GM19328 (cell line): ENCODE data around the gene ADCY5.

Source experiments
- ATAC-seq: cut with Tn5 transposase; IDR thresholded peaks from one replicate; pipeline ENCODE4 v1.9.1; 2021; ENCODE audit warnings: mild to moderate bottlenecking, moderate library complexity; ENCODE audit not compliant: unreplicated experiment

ADCY5 gene

DNA sequence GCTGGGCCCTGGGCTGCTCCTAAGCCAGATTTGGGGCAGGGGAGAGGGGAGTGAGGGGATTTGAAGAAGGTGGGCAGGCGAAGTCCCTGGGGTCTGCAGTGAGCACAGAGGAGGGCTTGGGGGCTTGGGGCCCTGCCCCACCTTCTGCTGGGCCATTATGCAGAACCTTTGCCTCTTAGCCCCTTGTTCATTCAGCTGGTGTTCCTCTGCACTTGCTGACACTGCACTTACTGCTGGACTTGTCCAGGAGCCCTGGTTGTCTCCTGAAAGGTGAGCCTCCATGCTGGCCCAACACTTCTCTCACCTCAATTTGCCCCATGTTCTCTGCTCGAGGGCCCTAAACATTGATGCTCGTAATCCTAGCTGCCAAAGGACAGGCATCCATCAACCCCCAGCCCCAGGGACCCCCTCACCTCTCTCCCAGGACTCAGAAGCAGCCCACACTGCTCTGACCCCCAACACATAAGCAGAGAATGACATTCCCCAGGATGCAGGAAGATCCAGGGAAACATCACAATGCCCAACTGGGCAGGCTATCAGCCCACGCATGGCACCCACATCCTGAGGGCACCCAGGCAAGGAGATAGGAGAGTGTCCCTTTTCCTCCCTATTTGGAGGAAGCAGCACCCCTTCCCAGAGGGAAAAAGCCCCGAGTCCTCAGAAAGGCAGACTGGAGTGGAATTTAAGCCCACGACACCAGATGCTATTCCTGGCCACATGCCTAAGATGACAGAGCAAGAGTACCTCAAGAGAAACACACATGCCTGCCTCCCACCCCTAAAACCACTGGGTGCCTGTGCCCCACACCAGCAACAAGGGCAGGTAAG is 76.8 kb downstream of the ADCY5 start:
- no peak for ATAC-seq

DNA sequence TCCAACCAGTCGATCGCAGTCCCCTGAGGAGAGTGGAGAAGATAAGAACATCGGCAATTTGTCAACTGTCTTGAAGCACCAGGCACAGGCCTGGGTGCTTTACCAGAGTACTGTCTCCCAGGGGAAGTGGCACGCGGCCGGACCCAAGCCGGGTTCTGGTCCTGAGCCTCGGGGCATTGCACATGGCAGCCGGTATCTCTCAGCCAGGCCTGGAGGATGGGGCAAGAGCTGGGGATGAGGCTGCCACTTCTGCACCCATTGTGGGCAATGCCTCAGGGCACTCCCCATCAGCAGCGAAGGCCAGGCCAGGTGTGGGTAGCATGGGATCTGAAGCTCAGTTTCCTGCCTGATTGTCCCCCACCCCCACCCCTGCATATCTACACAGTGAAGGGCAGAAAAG is 77.5 kb downstream of the ADCY5 start:
- ATAC-seq: no peak

DNA sequence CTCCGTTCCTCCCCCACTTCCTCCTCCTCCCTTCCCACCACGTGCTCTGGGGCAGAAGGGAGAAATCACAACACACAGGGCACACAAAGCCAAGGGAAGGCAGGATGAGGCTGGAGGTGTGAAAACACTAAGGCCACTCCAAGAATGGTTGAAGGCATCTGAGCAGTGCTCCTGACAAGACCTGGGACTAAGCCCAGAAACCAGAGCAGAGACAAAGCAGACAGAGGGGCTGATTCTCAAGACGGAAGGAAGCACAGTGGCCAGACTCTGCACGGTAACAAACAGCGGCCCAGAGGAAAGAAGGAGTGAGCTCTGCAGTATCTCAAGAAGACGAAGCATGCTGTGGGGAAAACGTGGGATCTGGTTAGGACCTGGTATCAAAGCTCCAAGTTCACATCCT is 78.1 kb downstream of the ADCY5 start:
- no peak for ATAC-seq

DNA sequence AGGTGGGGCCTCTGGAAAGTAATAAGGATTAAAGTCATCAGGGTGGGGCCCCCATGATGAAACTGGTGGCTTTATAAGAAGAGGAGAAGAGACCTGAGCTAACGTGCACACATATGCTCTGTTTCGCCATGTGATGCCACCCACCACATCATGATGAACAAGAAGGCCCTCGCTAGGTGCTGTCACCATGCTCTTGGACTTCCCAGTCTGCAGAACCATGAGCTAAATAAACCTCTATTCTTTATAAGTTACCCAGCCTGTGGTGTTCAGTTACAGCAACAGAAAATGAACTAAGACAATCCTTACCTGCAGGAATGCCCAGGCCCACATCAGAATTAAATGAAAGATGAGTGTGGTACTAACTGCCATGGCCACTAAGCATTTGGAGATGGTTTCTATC is 79.8 kb downstream of the ADCY5 start:
- ATAC-seq: no peak

DNA sequence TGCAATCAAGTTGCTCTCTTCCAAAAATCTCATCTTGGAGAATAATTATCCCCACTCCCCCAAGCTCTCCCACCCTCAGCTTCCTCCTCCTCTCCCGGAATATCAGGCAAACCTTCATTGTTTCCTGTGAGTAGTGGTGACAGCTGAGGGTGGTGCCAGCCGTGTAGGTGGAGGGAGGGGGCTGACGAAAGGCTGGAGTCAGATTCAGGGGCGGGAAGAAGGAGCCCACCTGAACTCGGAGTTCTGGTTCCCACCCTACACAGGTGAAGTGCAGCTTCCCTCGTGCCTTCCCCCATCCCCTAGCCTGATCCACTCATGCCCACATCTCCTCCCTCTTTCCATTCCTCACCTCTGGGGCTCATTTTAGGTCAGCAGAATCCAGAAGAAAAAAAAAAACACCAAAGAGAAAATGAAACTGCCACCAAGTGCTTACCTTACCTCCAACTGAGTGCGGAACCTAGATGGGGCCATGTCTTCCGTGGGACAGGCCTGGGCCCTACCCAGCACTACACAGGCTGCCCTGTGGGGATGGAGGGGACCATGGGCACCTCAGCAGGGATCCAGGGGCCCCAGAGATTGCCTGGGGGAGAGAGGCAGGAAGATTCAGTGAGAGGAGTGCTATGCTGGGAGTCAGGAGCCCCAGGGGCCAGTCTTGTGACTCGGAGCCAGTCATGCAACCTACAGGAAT is 81.3 kb downstream of the ADCY5 start:
- ATAC-seq: no peak

DNA sequence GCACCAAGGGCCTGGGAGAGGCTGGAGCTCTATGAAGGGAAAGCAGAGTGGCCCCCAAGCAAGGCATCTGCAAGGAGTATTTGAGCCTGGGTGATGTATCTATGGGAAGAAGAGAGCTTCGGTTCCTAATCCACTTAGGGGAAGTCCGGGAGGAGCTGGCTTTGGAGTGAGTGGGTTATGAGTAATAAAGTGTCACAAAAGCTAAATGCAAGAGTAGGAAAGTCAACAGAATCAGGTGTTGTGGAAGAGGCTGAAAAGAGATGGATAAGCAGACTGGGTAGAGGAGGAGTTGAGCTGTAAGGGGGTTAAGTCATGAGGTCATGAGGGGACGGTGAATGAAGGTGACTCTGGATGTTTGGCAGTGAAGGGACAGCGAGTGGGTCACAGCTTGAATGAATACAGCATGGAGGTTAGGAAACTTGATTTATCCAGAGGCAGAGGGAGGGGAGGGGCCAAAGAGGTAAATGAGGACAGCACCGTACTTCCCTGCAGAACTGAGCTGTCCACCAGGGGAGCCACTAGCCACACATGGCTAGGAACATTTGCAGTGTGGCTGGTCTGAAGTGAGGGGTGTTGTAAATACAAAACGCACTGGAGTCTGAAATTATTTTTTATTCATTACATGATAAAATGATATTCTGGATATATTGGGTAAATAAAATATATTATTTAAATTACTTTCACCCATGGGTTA is 83.3 kb downstream of the ADCY5 start:
- no peak for ATAC-seq

GRCh38 chr3:123361071-123361470 is 87.8 kb downstream of the ADCY5 start:
- ATAC-seq: no peak

- ATAC-seq: no peak
Observed at GRCh38 chr3:123357275-123357674, 91.6 kb downstream of the ADCY5 start.

GRCh38 chr3:123353850-123354233 is 95.0 kb downstream of the ADCY5 start:
- ATAC-seq: no peak

DNA sequence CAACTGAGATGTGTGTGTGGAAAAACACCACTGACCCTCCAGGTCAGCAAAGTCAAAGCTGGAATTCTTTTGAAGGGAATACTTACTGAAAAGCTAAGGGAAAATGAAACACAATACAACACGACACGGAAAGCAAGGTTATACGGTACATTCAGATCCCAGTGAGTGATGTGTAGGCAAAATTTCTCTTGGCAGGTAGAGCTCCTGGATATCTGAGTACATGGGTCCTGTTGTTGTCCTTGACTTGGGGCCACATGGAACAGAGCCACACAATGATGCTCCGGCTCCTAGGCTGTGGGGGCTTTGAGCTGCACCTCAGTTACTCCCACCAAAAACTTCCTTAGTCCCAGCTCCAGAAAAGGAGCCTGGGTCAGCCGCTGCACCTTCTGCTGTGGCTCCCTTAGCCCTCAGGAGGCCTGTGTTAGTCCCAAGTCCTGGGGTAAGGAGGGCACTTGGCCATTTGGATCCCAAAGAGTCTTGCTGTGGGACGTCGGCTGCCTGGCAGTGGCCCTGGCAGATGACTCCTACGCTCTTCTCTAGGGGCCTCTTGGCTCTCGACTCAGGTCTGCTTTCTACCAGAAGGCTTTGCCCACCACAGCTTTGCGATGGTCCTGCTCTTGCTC is 95.6 kb downstream of the ADCY5 start:
- ATAC-seq: no peak

DNA sequence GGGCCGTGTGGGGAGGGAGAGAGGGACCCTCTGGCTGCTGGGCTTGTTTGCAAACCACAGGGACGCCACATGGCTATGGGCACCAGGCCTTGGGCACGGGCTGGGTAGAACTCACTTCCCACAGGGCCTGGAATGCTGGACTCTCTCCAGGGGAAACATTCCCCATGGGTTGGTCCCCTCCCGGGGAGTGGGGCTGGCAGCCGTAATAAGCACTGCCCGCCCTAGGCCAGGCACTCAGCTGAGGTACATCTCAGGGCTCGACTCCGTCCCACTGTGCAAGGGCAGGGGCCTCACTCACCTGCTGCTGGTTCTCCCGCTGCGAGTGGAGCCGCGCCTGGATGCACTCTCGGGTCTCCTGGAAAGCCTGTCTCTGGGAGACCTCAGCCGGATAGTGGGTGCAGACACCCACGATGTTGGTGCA is 96.7 kb downstream of the ADCY5 start:
- ATAC-seq: no peak

GRCh38 chr3:123351501-123351900 is 97.4 kb downstream of the ADCY5 start:
- ATAC-seq: no peak

- ATAC-seq: no peak
Observed at GRCh38 chr3:123350971-123351370, 97.9 kb downstream of the ADCY5 start.

DNA sequence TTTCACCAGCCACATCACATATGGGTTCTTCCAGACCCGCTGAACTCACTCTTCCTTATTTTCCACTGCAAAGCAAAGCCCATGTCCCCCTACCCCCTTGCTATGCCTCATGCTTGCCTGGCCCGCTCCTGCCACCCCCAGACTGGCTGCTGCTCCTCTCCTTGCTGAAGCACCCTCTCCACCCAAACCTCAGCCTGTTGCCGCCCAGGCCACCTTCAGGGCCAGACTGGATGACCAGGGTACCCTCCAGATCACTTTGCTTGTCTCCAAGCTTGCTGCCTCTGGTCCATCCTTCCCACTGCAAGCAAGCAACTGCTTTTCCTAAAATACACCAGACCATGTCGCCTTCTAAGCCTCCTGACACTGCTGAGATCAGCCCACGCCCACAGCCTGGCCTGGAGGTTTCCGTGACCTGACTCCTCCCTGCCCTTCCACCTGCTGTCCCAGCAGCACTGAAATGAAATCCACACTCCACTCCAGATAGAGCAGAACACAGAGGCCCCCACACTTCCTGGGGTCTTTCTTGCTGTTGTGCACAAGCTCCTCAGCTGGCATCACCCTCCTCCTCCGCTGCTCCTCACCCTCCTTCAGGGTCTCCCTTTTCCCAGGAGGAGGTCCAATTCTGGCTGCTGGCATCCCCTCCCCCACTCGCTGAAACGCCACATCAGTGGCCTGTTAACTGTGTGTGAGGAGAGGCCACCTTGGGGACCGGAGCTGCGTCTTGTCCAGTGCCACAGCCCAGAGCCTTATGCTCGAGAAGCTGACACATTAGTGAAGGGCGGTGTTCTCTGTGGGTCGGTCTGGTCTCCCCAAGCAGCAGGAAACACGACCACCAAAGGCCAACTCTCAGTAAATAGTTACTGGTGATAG is 99.1 kb downstream of the ADCY5 start:
- no peak for ATAC-seq

DNA sequence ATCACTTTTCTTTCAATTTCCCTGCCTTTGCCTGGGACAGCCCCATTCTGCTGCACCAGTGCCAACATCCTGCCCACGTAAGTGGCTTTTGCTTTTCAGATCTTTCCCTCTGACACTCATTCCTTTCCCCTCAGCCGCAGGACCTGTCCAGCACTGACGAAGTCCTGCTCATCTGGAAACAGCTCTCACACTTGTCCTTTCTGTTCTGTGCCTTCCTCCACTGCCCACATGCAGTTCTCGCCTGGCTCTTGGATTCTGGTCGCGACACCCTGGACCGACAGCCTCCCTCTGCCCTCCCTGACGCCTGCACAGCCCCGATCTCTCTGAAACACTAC is 99.7 kb downstream of the ADCY5 start:
- no peak for ATAC-seq

- ATAC-seq: no peak
Observed at GRCh38 chr3:123348471-123349200, 100.3 kb downstream of the ADCY5 start.

DNA sequence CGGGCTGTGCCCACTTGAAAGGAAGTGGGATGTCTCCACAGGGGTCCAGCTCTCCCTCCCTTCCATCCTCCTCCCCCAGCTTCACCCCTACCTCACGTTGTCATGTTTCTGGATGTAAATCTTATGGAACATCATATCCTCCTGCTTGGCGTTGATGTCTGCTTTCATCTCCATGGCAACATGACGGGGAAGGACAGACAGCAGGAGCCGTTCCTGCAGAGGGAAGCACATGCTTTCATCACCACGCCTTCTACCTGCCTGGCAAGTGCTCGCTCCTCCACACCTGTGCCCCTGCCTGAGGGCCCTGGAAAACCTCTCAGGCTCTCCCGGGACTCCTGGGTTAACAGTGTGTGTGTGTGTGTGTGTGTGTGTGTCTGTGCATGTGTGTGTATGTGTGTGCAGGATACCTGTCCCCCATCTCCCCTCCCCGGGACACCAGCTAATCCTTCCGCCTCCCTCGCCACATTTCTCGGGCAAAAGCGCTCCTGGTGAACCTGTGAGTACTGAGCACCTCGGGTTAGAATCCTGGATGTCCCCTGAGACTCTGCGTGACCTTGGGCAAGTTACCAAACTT is 101.1 kb downstream of the ADCY5 start:
- ATAC-seq: no peak

DNA sequence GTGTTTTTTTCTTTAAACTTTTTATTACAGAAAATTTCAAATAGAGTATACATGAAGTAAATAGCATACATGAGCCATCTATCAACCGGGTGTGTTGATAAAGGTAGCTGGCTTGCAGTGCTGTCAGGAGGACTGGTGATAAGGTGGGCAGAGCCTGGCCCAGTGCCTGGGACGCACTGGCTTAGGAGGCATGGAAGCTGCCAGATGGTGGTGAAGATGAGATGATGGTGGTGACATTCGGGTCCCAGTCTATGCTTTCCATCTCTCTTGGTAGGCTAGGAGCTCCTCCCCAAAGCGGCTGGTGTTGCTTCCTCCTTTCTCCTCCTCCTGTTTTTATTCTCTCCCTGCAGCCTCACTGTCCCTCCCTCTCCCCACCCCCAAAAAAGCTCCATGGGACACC is 101.7 kb downstream of the ADCY5 start:
- no peak for ATAC-seq

GRCh38 chr3:123346021-123346420 is 102.9 kb downstream of the ADCY5 start:
- ATAC-seq: no peak
